NT2/D1 (cell line): Measurements from ENCODE around the gene FMNL2.

Source experiments
- SUZ12 ChIP-seq: IDR thresholded peaks from 2 replicates; pipeline ENCODE4 v1.6.1; 2011; ENCODE audit not compliant: insufficient read length, insufficient read depth; ENCODE audit errors: extremely low read depth
- YY1 ChIP-seq: IDR thresholded peaks from 2 replicates; pipeline ENCODE4 v1.6.1; 2011; ENCODE audit not compliant: insufficient read length, insufficient read depth

GRCh38 chr2:152407204-152407721, 72.3 kb downstream of the FMNL2 start:
- TF ChIP-seq SUZ12 (no peak), YY1 (no peak)
